GM18498 (cell line): ENCODE results near the gene EDA2R.

Source experiments
- ATAC-seq: cut with Tn5 transposase; IDR thresholded peaks from one replicate; pipeline ENCODE4 v1.9.1; 2021; ENCODE audit warnings: mild to moderate bottlenecking, moderate library complexity; ENCODE audit not compliant: unreplicated experiment

The EDA2R gene

GRCh38 chrX:66547847-66548369 is 91.0 kb downstream of the EDA2R start:
- no peak for ATAC-seq
